DOHH2 (cell line): Measurements from ENCODE around the gene TSPAN14.

Experiments used
- H3F3A ChIP-seq: fragments of 200-600 bp; sonication (generic), shearing (Covaris generic); 2 replicates; pipeline ENCODE4 v1.6.0; 2016; ENCODE audit warnings: antibody characterized with exemption, mild to moderate bottlenecking; ENCODE audit not compliant: control insufficient read depth, insufficient read depth
- H3K27ac ChIP-seq: fragments of 200-600 bp; sonication (generic); 2 replicates; pipeline ENCODE4 v1.5.1; 2014; ENCODE audit warnings: low read depth, mild to moderate bottlenecking, low read length, moderate library complexity
- H3K27me3 ChIP-seq: fragments of 200-600 bp; sonication (generic); 2 replicates; pipeline ENCODE4 v1.6.1; 2014; ENCODE audit warnings: mild to moderate bottlenecking, low read length, mixed read lengths; ENCODE audit not compliant: control insufficient read depth
- H3K36me3 ChIP-seq: fragments of 200-600 bp; sonication (generic); 2 replicates; pipeline ENCODE4 v1.6.1; 2014; ENCODE audit warnings: mild to moderate bottlenecking, low read length, moderate library complexity, mixed read lengths; ENCODE audit not compliant: control insufficient read depth
- H3K4me1 ChIP-seq: fragments of 200-600 bp; sonication (generic); 2 replicates; pipeline ENCODE4 v1.6.1; 2014; ENCODE audit warnings: mild to moderate bottlenecking, low read length, mixed read lengths; ENCODE audit not compliant: control insufficient read depth
- H3K4me2 ChIP-seq: fragments of 200-600 bp; sonication (generic); 2 replicates; pipeline ENCODE4 v1.6.0; 2014; ENCODE audit warnings: mild to moderate bottlenecking, low read length, moderate library complexity
- H3K4me3 ChIP-seq: fragments of 200-600 bp; sonication (generic); 2 replicates; pipeline ENCODE4 v1.5.1; 2014; ENCODE audit warnings: mild to moderate bottlenecking, low read length, mixed read lengths
- H3K79me2 ChIP-seq: fragments of 200-600 bp; sonication (generic); 2 replicates; pipeline ENCODE4 v1.6.1; 2014; ENCODE audit warnings: mild to moderate bottlenecking, low read length, mixed read lengths; ENCODE audit not compliant: control insufficient read depth
- H3K9me2 ChIP-seq: fragments of 200-600 bp; sonication (generic); replicated peaks from 2 replicates; pipeline ENCODE4 v1.6.1; 2014; ENCODE audit warnings: mild to moderate bottlenecking, low read length, mixed read lengths; ENCODE audit not compliant: control insufficient read depth
- H3K9me3 ChIP-seq: fragments of 200-600 bp; sonication (generic); 2 replicates; pipeline ENCODE4 v1.6.1; 2014; ENCODE audit warnings: antibody characterized with exemption, low read length, mixed read lengths; ENCODE audit not compliant: control insufficient read depth, insufficient read depth
- H4K20me1 ChIP-seq: fragments of 200-600 bp; sonication (generic); 2 replicates; pipeline ENCODE4 v1.6.0; 2014; ENCODE audit warnings: low read depth, mild to moderate bottlenecking, antibody characterized with exemption, low read length, moderate library complexity; ENCODE audit not compliant: control insufficient read depth, insufficient read depth
- EZH2phosphoT487 ChIP-seq: fragments of 200-600 bp; sonication (generic); IDR thresholded peaks from 2 replicates; pipeline ENCODE4 v1.6.1; 2017; ENCODE audit warnings: borderline replicate concordance, mild to moderate bottlenecking, antibody characterized with exemption, low read length, moderate library complexity, mixed read lengths
- TF ChIP-seq, protein P1 (sequence below): fragments of 200-600 bp; sonication (generic); IDR thresholded peaks from one replicate; pipeline ENCODE4 v1.5.1; 2014; ENCODE audit warnings: antibody characterized with exemption, mild to moderate bottlenecking, low read depth, low read length; ENCODE audit not compliant: poor library complexity, severe bottlenecking

TSPAN14 gene

DNA sequence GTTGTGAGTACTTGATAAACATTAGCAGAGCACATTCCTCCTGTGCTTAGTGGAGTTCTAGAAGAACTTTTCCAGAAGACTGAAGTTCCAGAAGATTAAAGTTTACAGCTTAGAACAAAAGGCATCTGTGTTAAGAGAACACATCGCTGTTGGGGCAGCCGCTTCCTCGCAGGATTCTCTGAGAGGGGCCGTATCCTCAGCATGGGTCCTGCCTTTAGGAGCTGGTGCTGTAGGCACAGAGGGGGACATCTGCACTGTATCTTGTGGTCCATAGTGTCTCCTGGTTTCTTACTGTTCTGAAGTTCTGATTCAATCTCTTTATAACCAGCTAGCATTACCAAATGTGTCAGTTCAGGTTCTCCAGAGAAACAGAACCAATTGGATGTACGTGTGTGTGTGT is 99.9 kb downstream of the TSPAN14 start:
- Histone ChIP-seq H3K36me3 (no peaks in the 10 kb centered on the region), H3K79me2 (no peaks in the 10 kb centered on the region), H3K4me3 (no peak overlapping the region), H3K27ac (no peak overlapping the region), H3K27me3 (peaks cover 24% of the 10 kb centered on the region), H3K4me2 (no peak overlapping the region), H3K4me1 (no peaks in the 10 kb centered on the region), H4K20me1 (no peaks in the 10 kb centered on the region), H3F3A (no peaks in the 10 kb centered on the region), H3K9me3 (no peaks in the 10 kb centered on the region; the same call in 1 of the 2 replicates), H3K9me2 (no peaks in the 10 kb centered on the region)
- TF ChIP-seq, protein P1, sequence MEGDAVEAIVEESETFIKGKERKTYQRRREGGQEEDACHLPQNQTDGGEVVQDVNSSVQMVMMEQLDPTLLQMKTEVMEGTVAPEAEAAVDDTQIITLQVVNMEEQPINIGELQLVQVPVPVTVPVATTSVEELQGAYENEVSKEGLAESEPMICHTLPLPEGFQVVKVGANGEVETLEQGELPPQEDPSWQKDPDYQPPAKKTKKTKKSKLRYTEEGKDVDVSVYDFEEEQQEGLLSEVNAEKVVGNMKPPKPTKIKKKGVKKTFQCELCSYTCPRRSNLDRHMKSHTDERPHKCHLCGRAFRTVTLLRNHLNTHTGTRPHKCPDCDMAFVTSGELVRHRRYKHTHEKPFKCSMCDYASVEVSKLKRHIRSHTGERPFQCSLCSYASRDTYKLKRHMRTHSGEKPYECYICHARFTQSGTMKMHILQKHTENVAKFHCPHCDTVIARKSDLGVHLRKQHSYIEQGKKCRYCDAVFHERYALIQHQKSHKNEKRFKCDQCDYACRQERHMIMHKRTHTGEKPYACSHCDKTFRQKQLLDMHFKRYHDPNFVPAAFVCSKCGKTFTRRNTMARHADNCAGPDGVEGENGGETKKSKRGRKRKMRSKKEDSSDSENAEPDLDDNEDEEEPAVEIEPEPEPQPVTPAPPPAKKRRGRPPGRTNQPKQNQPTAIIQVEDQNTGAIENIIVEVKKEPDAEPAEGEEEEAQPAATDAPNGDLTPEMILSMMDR, result no peak
- TF ChIP-seq EZH2phosphoT487, result no peak

DNA sequence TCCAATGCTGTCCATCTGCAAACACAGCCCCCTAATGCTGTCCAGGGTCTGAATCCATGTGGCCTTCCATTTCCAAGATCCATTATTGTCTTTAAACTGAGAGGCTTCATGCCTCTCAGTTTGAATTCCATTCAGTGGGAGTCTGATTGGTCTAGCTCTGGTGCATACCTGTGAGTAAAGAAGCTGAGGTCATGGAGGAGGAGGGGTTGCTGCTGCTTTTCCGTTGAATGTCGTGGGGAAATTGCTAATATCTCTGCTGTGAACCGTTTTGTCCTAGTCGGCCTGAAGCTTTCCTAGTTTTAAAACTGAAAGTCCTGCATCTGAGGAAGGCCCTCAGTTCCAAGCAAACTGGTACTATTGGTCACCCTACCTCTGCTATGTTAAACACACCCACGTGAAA is 101.3 kb downstream of the TSPAN14 start:
- no peaks in the 10 kb centered on the region for H3K79me2 ChIP-seq
- H3K27me3 ChIP-seq, result peaks cover 24% of the 10 kb centered on the region
- no peak overlapping the region for H3K4me2 ChIP-seq
- H3K9me2 ChIP-seq, result no peaks in the 10 kb centered on the region
- no peaks in the 10 kb centered on the region for H4K20me1 ChIP-seq
- no peak overlapping the region for H3K4me3 ChIP-seq
- H3K4me1 ChIP-seq, result no peaks in the 10 kb centered on the region
- H3K9me3 ChIP-seq, result no peaks in the 10 kb centered on the region; the same call in 1 of the 2 replicates
- H3K27ac ChIP-seq, result no peak overlapping the region
- H3F3A ChIP-seq, result no peaks in the 10 kb centered on the region
- no peaks in the 10 kb centered on the region for H3K36me3 ChIP-seq
- TF ChIP-seq EZH2phosphoT487, result no peak
- TF ChIP-seq, protein P1, result no peak

DNA sequence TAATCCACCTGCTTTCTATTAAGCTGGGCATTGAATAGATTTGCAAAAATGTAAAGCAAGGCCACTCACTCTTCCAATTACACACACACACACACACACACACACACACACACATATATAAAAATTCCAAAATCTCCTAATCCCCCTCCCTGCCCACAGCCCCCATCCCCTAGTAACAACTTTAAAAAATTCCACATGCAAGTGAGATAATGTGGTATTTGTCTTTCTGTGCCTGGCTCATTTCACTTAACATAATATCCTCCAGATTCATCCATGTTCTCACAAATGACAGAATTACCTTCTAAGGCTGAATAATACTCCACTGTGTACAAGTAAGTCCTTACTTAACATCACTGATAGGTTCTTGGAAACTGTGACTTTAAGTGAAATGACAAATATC is 107.8 kb downstream of the TSPAN14 start:
- H3K4me1 ChIP-seq, result no peaks in the 10 kb centered on the region
- H3K9me2 ChIP-seq, result no peaks in the 10 kb centered on the region
- no peak for TF ChIP-seq EZH2phosphoT487
- TF ChIP-seq, protein P1, result no peak
- no peaks in the 10 kb centered on the region for H4K20me1 ChIP-seq
- H3K27me3 ChIP-seq, result peaks cover 20% of the 10 kb centered on the region
- H3K79me2 ChIP-seq, result no peaks in the 10 kb centered on the region
- no peaks in the 10 kb centered on the region; the same call in 1 of the 2 replicates for H3K9me3 ChIP-seq
- no peak overlapping the region for H3K4me3 ChIP-seq
- H3K27ac ChIP-seq, result no peak overlapping the region
- no peaks in the 10 kb centered on the region for H3F3A ChIP-seq
- no peaks in the 10 kb centered on the region for H3K36me3 ChIP-seq
- no peak overlapping the region for H3K4me2 ChIP-seq

DNA sequence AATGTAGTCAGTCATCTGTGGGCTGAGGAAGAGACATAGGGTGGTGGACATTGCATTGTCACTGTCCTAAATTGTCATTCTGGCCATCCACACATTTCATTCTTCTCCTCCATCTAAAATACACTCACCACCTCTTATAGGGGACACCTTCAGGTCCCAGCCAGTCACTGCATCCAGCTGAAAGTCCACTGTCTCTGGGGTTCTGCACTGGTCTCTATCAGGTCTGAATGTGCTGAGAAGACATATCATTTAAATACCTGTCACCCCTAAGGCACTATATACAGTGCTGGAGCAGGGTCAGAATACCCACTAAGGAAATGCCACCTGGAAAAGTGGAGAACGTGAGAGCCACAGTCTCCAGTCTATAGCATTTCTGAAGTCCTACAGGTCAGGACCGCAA is 113.2 kb downstream of the TSPAN14 start:
- Histone ChIP-seq H3K9me2 (no peaks in the 10 kb centered on the region), H3F3A (no peaks in the 10 kb centered on the region), H3K4me1 (no peaks in the 10 kb centered on the region), H3K9me3 (no peaks in the 10 kb centered on the region), H3K4me2 (no peak overlapping the region), H3K4me3 (no peak overlapping the region), H4K20me1 (no peaks in the 10 kb centered on the region), H3K27me3 (peaks cover 25% of the 10 kb centered on the region), H3K27ac (no peak overlapping the region), H3K36me3 (no peaks in the 10 kb centered on the region), H3K79me2 (no peaks in the 10 kb centered on the region)
- TF ChIP-seq, protein P1, result no peak
- TF ChIP-seq EZH2phosphoT487, result no peak
